Loucy (cell line): ENCODE measurements around the gene HMHB1.

Source experiments
- H2AFZ ChIP-seq: fragments of 200-600 bp; sonication (generic); 2 replicates; pipeline ENCODE4 v1.6.0; 2016; ENCODE audit warnings: antibody characterized with exemption, mild to moderate bottlenecking, low read length, moderate library complexity
- H3F3A ChIP-seq: fragments of 200-600 bp; 2 replicates; pipeline ENCODE4 v1.6.0; 2016; ENCODE audit warnings: antibody characterized with exemption, low read depth, mild to moderate bottlenecking
- H3K27me3 ChIP-seq: fragments of 200-600 bp; sonication (generic); 2 replicates; pipeline ENCODE4 v1.6.1; 2014; ENCODE audit warnings: low read length, mild to moderate bottlenecking; ENCODE audit not compliant: insufficient read depth, poor library complexity, severe bottlenecking
- H3K36me3 ChIP-seq: fragments of 200-600 bp; sonication (generic); 2 replicates; pipeline ENCODE4 v1.6.1; 2016; ENCODE audit warnings: low read length; ENCODE audit not compliant: insufficient read depth
- H3K4me1 ChIP-seq: fragments of 200-600 bp; sonication (generic); 2 replicates; pipeline ENCODE4 v1.5.1; 2014; ENCODE audit warnings: low read length, mild to moderate bottlenecking; ENCODE audit not compliant: insufficient read depth, poor library complexity, severe bottlenecking
- H3K4me2 ChIP-seq: fragments of 200-600 bp; sonication (generic); 2 replicates; pipeline ENCODE4 v1.6.0; 2014; ENCODE audit warnings: antibody characterized with exemption, low read length, low read depth, mild to moderate bottlenecking; ENCODE audit not compliant: poor library complexity, severe bottlenecking
- H3K4me3 ChIP-seq: fragments of 200-600 bp; sonication (generic); 2 replicates; pipeline ENCODE4 v1.5.1; 2014; ENCODE audit warnings: low read length, mild to moderate bottlenecking, mixed read lengths; ENCODE audit not compliant: poor library complexity, severe bottlenecking
- H3K79me2 ChIP-seq: fragments of 200-600 bp; sonication (generic); 2 replicates; pipeline ENCODE4 v1.6.1; 2014; ENCODE audit warnings: low read length; ENCODE audit not compliant: insufficient read depth
- H3K9ac ChIP-seq: fragments of 200-600 bp; sonication (generic); 2 replicates; pipeline ENCODE4 v1.6.0; 2014; ENCODE audit warnings: mild to moderate bottlenecking, low read depth, low read length, moderate library complexity; ENCODE audit not compliant: poor library complexity, severe bottlenecking
- H3K9me2 ChIP-seq: fragments of 200-600 bp; sonication (generic); replicated peaks from 2 replicates; pipeline ENCODE4 v1.6.1; 2016; ENCODE audit warnings: low read depth, low read length, mixed read lengths
- H3K9me3 ChIP-seq: fragments of 200-600 bp; sonication (generic); 2 replicates; pipeline ENCODE4 v1.6.1; 2014; ENCODE audit warnings: mild to moderate bottlenecking, antibody characterized with exemption, low read length, low read depth; ENCODE audit not compliant: insufficient read depth
- H4K20me1 ChIP-seq: fragments of 200-600 bp; sonication (generic); 2 replicates; pipeline ENCODE4 v1.6.0; 2014; ENCODE audit warnings: antibody characterized with exemption, low read length, mild to moderate bottlenecking; ENCODE audit not compliant: insufficient read depth, poor library complexity, severe bottlenecking
- EZH2phosphoT487 ChIP-seq: fragments of 200-600 bp; IDR thresholded peaks from 2 replicates; pipeline ENCODE4 v1.6.1; 2018; ENCODE audit warnings: antibody characterized with exemption, mild to moderate bottlenecking, moderate library complexity, borderline replicate concordance
- TF ChIP-seq, protein P1 (sequence below): fragments of 200-600 bp; sonication (generic); conservative IDR thresholded peaks from 2 replicates; pipeline ENCODE4 v1.5.1; 2014; ENCODE audit warnings: mild to moderate bottlenecking, antibody characterized with exemption, low read length

Gene HMHB1

DNA sequence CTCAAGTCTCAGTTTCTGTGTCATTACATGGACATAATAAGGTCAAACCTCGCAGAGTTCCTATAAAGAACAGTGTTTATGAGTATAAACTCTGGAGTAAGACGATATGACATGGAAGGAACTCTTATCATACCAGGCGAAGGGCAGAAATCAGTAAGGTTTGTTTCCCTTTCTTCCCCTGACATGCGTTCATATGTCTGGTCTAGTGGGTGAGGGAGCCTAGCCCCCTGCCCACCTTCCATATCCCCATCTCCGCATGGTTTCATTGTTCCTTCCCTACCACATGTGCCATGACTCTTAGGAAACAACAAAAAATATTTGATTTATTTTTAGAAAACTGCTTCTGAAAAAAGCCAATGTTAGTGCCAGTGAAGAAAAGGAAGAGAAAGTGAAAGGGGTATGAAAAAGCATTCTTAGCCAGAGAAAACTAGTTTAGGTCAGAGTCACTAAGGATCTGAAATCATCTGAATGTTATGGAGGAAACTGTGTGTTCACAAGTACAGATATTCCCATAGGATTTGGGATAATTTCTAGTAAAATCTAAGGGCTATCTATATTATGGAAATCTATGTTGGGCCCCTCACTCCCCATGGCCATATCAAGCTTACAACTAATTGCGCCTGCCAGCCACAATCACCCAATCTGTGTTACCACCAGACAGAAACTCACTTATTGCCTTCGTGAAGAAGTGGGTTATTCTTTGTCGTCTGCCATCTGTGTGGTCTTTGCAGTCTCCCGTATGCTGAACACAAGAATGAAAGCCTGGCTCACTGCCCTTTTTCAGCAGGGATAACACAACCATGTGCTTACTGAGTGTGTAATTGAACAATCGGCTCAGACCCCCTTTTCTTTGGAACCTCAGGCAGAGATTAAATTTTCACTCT lies 19.9 kb upstream of the HMHB1 start:
- Histone ChIP-seq H3K4me3 (no peak overlapping the region), H3K4me2 (no peak overlapping the region), H3K9me2 (no peaks in the 10 kb centered on the region), H3F3A (no peaks in the 10 kb centered on the region), H3K27me3 (no peaks in the 10 kb centered on the region), H4K20me1 (no peaks in the 10 kb centered on the region), H3K9me3 (no peaks in the 10 kb centered on the region), H3K4me1 (no peaks in the 10 kb centered on the region), H2AFZ (peak overlapping the region; percentile 10; the same call in 1 of the 2 replicates), H3K79me2 (no peaks in the 10 kb centered on the region), H3K9ac (no peak overlapping the region), H3K36me3 (no peaks in the 10 kb centered on the region)
- TF ChIP-seq, protein P1, sequence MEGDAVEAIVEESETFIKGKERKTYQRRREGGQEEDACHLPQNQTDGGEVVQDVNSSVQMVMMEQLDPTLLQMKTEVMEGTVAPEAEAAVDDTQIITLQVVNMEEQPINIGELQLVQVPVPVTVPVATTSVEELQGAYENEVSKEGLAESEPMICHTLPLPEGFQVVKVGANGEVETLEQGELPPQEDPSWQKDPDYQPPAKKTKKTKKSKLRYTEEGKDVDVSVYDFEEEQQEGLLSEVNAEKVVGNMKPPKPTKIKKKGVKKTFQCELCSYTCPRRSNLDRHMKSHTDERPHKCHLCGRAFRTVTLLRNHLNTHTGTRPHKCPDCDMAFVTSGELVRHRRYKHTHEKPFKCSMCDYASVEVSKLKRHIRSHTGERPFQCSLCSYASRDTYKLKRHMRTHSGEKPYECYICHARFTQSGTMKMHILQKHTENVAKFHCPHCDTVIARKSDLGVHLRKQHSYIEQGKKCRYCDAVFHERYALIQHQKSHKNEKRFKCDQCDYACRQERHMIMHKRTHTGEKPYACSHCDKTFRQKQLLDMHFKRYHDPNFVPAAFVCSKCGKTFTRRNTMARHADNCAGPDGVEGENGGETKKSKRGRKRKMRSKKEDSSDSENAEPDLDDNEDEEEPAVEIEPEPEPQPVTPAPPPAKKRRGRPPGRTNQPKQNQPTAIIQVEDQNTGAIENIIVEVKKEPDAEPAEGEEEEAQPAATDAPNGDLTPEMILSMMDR: no peak
- TF ChIP-seq EZH2phosphoT487: no peak

DNA sequence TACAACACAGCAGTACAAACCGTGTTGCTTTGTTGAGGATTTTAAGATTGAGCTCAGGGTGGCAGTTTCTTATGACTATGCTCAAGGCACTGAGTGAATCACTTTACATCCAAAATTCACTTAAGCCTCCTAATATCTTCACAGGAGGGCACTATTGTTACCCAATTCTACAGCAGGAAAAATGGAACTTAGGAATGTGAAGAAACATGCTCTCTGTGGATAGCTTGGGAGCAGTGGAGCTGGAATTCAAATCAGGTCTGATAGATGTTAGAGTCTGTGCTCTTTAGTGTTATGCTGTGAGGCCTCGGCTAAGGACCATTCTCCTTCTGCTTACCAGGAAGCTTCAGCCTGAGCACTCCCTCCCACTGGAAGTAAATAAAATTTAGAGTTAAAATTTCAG lies 18.7 kb upstream of the HMHB1 start:
- Histone ChIP-seq H4K20me1 (no peaks in the 10 kb centered on the region), H2AFZ (0 out of 2 replicates have a peak overlapping the region, but pooled peaks have one; percentile 29), H3K79me2 (no peaks in the 10 kb centered on the region), H3K4me3 (no peak overlapping the region), H3K36me3 (no peaks in the 10 kb centered on the region), H3K4me1 (no peaks in the 10 kb centered on the region), H3K9me3 (no peaks in the 10 kb centered on the region), H3K27me3 (no peaks in the 10 kb centered on the region), H3K9ac (no peak overlapping the region), H3F3A (no peaks in the 10 kb centered on the region), H3K9me2 (no peaks in the 10 kb centered on the region), H3K4me2 (no peak overlapping the region)
- TF ChIP-seq, protein P1: no peak
- no peak for TF ChIP-seq EZH2phosphoT487

DNA sequence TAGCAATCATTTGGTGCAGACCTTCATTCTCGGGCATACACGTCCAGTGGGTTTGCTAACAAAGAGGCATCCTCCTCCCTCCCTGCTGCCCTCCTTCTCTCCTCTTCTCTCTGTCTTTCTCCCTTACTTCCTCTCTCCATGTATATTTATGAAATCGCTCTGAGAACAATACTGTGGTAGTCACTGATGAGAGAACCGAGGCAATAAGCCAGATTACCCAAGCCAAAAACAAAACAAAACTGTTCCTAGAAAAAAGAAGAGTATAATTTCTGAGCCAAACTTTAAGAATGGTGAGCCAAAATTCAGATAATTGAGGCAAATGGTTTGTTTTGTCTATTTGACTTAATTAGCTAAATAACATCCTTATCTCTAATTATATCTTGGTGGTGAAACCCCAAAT lies 15.8 kb upstream of the HMHB1 start:
- Histone ChIP-seq H4K20me1 (no peaks in the 10 kb centered on the region), H3K4me1 (peaks cover 10% of the 10 kb centered on the region), H3K79me2 (no peaks in the 10 kb centered on the region)

More for the DNA sequence above, 15.8 kb upstream of the HMHB1 start:
- no peaks in the 10 kb centered on the region for H3F3A ChIP-seq
- no peak overlapping the region for H3K9ac ChIP-seq
- no peaks in the 10 kb centered on the region for H3K9me3 ChIP-seq
- no peak for TF ChIP-seq EZH2phosphoT487
- TF ChIP-seq, protein P1: no peak
- H3K36me3 ChIP-seq: no peaks in the 10 kb centered on the region
- no peak overlapping the region for H2AFZ ChIP-seq
- H3K4me2 ChIP-seq: no peak overlapping the region
- no peaks in the 10 kb centered on the region for H3K9me2 ChIP-seq
- no peak overlapping the region for H3K4me3 ChIP-seq
- H3K27me3 ChIP-seq: no peaks in the 10 kb centered on the region
